HCT116 (cell line): Measurements from ENCODE around the gene ADGRG1. TPM values are rescaled to one million over a fixed set of nuclear protein-coding genes. Genes with fewer than 3 reads are reported as not detected.

Source experiments
- ATAC-seq: fragments of 200-7000 bp; cut with Tn5 transposase; 2 replicates; pipeline ENCODE4 v1.9.1; 2020; ENCODE audit warnings: mild to moderate bottlenecking, moderate library complexity
- BruUV-seq: library from RNA; stranded (reverse); fragments of 400-500 nt; replicated peaks from 2 replicates; lab custom pipeline; 2021; lab: Mats Ljungman, UMichigan
- CTCF ChIA-PET: fragments of 300-600 bp; sonication (Branson Sonifier 250); formaldehyde crosslinking; loops from one replicate; lab custom pipeline; 2021; ENCODE audit warnings: antibody characterized with exemption; lab: Charles Lee
- POLR2A ChIA-PET: fragments of 300-600, 350-600 bp; sonication (Branson Sonifier 250); formaldehyde crosslinking; loops from one replicate; lab custom pipeline; 2021; ENCODE audit warnings: antibody characterized with exemption; lab: Charles Lee
- RAD21 ChIA-PET, 2 experiments: fragments of 300-600 bp; sonication (Branson Sonifier 250); formaldehyde crosslinking; loops; one replicate each; lab custom pipeline; 2023; ENCODE audit warnings: low total read pairs in 2 of 2; ENCODE audit not compliant: uncharacterized antibody in 2 of 2, unreplicated experiment in 2 of 2, low non-redundant PET in 1 of 2; lab: Charles Lee
- DNase-seq: peaks from one replicate; pipeline ENCODE4 v3.0.0-alpha.2; 2010; ENCODE audit warnings: low read depth, low spot score
- H2AFZ ChIP-seq: fragments of 200-600 bp; shearing (Covaris generic), sonication (generic); 2 replicates; pipeline ENCODE4 v1.6.1; 2017; ENCODE audit warnings: low read depth, mixed run types, mixed read lengths, antibody characterized with exemption, low read length; ENCODE audit not compliant: poor library complexity, severe bottlenecking
- H3K27ac ChIP-seq: 2 replicates; pipeline ENCODE4 v1.5.1; 2012; ENCODE audit warnings: low read depth, low read length
- H3K27me3 ChIP-seq: fragments of 200-600 bp; sonication (generic); 2 replicates; pipeline ENCODE4 v1.6.1; 2016; ENCODE audit warnings: mixed run types, low read length, mixed read lengths; ENCODE audit not compliant: insufficient read depth
- H3K36me3 ChIP-seq, 2 experiments: fragments of 200-500 bp in 1 of 2; fragments of 200-600 bp in 1 of 2; sonication (Bioruptor generic) in 1 of 2; sonication (generic) in 1 of 2; 2 replicates each; pipeline versions ENCODE4 v1.5.1 to v1.6.1; 2014 to 2016; ENCODE audit warnings: low read length in 2 of 2, inconsistent platforms in 1 of 2, mixed read lengths in 1 of 2, mixed run types in 1 of 2; ENCODE audit not compliant: insufficient read depth in 2 of 2, control insufficient read depth in 1 of 2
- H3K4me1 ChIP-seq, 2 experiments: fragments of 200-600 bp in 1 of 2; sonication (generic) in 1 of 2; 2 replicates each; pipeline versions ENCODE4 v1.5.1 to v1.6.1; 2012 to 2017; ENCODE audit warnings: low read length in 2 of 2, inconsistent platforms in 1 of 2, mild to moderate bottlenecking in 1 of 2, mixed read lengths in 1 of 2, mixed run types in 1 of 2, moderate library complexity in 1 of 2; ENCODE audit not compliant: insufficient read depth in 2 of 2, control insufficient read depth in 1 of 2
- H3K4me2 ChIP-seq: fragments of 200-600 bp; sonication (generic); 2 replicates; pipeline ENCODE4 v1.6.1; 2017; ENCODE audit warnings: mixed run types, low read length, mixed read lengths
- H3K4me3 ChIP-seq, 2 experiments: fragments of 200-600 bp in 1 of 2; sonication (generic) in 1 of 2; replicated peaks in 1 of 2; 2 replicates each; pipeline ENCODE4 v1.5.1; 2011 to 2016; ENCODE audit warnings: low read length in 2 of 2, control low read depth in 1 of 2, low read depth in 1 of 2, mild to moderate bottlenecking in 1 of 2, mixed read lengths in 1 of 2, mixed run types in 1 of 2
- H3K79me2 ChIP-seq: fragments of 200-600 bp; sonication (generic); 2 replicates; pipeline ENCODE4 v1.6.1; 2017; ENCODE audit warnings: mild to moderate bottlenecking, mixed run types, low read length, moderate library complexity, mixed read lengths; ENCODE audit not compliant: insufficient read depth
- H3K9ac ChIP-seq: fragments of 200-600 bp; sonication (generic); 2 replicates; pipeline ENCODE4 v1.6.1; 2016; ENCODE audit warnings: low read length, mixed read lengths
- H3K9me2 ChIP-seq: fragments of 200-600 bp; sonication (generic), shearing (Covaris generic); 2 replicates; pipeline ENCODE4 v1.6.1; 2017; ENCODE audit warnings: mixed run types, mild to moderate bottlenecking, moderate library complexity; ENCODE audit not compliant: insufficient read depth
- H3K9me3 ChIP-seq, 2 experiments: fragments of 200-500 bp in 1 of 2; fragments of 200-600 bp in 1 of 2; sonication (Bioruptor generic) in 1 of 2; sonication (generic) in 1 of 2; 2 replicates each; pipeline ENCODE4 v1.6.1; 2014 to 2017; ENCODE audit warnings: low read length in 2 of 2, mixed read lengths in 2 of 2, inconsistent platforms in 1 of 2, low read depth in 1 of 2, mild to moderate bottlenecking in 1 of 2, mixed run types in 1 of 2, moderate library complexity in 1 of 2; ENCODE audit not compliant: control insufficient read depth in 1 of 2, insufficient read depth in 1 of 2
- H4K20me1 ChIP-seq: fragments of 200-600 bp; sonication (generic), shearing (Covaris generic); 2 replicates; pipeline ENCODE4 v1.6.1; 2017; ENCODE audit warnings: mixed run types, mild to moderate bottlenecking, moderate library complexity; ENCODE audit not compliant: insufficient read depth
- ATF3 ChIP-seq: IDR thresholded peaks from 2 replicates; pipeline ENCODE4 v1.6.1; 2012
- CEBPB ChIP-seq: IDR thresholded peaks from 2 replicates; pipeline ENCODE4 v1.6.1; 2012; ENCODE audit warnings: low read depth
- EGR1 ChIP-seq: IDR thresholded peaks from 2 replicates; pipeline ENCODE4 v1.6.1; 2012; ENCODE audit warnings: low read depth
- ELF1 ChIP-seq: IDR thresholded peaks from 2 replicates; pipeline ENCODE4 v1.6.1; 2012; ENCODE audit warnings: low read depth, borderline replicate concordance
- EZH2phosphoT487 ChIP-seq: fragments of 200-600 bp; IDR thresholded peaks from 2 replicates; pipeline ENCODE4 v1.6.1; 2018; ENCODE audit warnings: antibody characterized with exemption, borderline replicate concordance
- FOSL1 ChIP-seq: IDR thresholded peaks from 2 replicates; pipeline ENCODE4 v1.6.1; 2012; ENCODE audit warnings: low read depth
- MAX ChIP-seq: IDR thresholded peaks from 2 replicates; pipeline ENCODE4 v1.6.1; 2012
- POLR2A ChIP-seq: IDR thresholded peaks from 2 replicates; pipeline ENCODE4 v1.7.0; 2011; ENCODE audit warnings: borderline replicate concordance; ENCODE audit not compliant: insufficient read depth, insufficient read length; ENCODE audit errors: extremely low read depth
- POLR2AphosphoS5 ChIP-seq: IDR thresholded peaks from 2 replicates; pipeline ENCODE4 v1.6.1; 2011; ENCODE audit warnings: mild to moderate bottlenecking, low read depth, low read length, moderate library complexity
- RAD21 ChIP-seq: IDR thresholded peaks from 2 replicates; pipeline ENCODE4 v1.6.1; 2012; ENCODE audit warnings: low read depth, mild to moderate bottlenecking
- REST ChIP-seq: IDR thresholded peaks from 2 replicates; pipeline ENCODE4 v1.6.1; 2012; ENCODE audit warnings: low read depth
- SIN3A ChIP-seq: IDR thresholded peaks from 2 replicates; pipeline ENCODE4 v1.6.1; 2012; ENCODE audit warnings: low read depth
- SRF ChIP-seq: IDR thresholded peaks from 2 replicates; pipeline ENCODE4 v1.6.1; 2012; ENCODE audit warnings: low read depth
- TCF7L2 ChIP-seq: IDR thresholded peaks from 2 replicates; pipeline ENCODE4 v1.7.0; 2011; ENCODE audit warnings: borderline replicate concordance, inconsistent platforms; ENCODE audit not compliant: insufficient read depth, insufficient read length; ENCODE audit errors: extremely low read depth
- YY1 ChIP-seq: IDR thresholded peaks from 2 replicates; pipeline ENCODE4 v1.6.1; 2011; ENCODE audit warnings: low read length, low read depth, moderate library complexity, mild to moderate bottlenecking; ENCODE audit not compliant: insufficient replicate concordance; ENCODE audit errors: extremely low read depth
- ZBTB33 ChIP-seq: IDR thresholded peaks from 2 replicates; pipeline ENCODE4 v1.6.1; 2011; ENCODE audit warnings: mild to moderate bottlenecking, low read length, moderate library complexity; ENCODE audit not compliant: insufficient replicate concordance; ENCODE audit errors: extremely low read depth
- ZFX ChIP-seq: fragments of 450-650 bp; IDR thresholded peaks from 2 replicates; pipeline ENCODE4 v1.6.1; 2017
- ZNF274 ChIP-seq: fragments of 200-500 bp; sonication (Bioruptor generic); IDR thresholded peaks from 2 replicates; pipeline ENCODE4 v1.6.1; 2014; ENCODE audit warnings: mild to moderate bottlenecking, low read depth, low read length, inconsistent platforms
- intact Hi-C: fragments of 100-400 bp; cut with micrococcal nuclease; formaldehyde crosslinking; loops from 2 replicates; pipeline ENCODE4 v1.10.0; 2022
- total RNA-seq: library from RNA; stranded (reverse); gene quantifications from one replicate; pipeline ENCODE4 v1.2.1, GENCODE V29; 2021; ENCODE audit not compliant: unreplicated experiment

ADGRG1 gene
- total RNA-seq, 1 experiment from 2014 or later: 36.4 TPM

- no peak for TF ChIP-seq MAX
- TF ChIP-seq CEBPB: no peak
Measured at GRCh38 chr16:57624044-57624688, 4.3 kb upstream of the ADGRG1 start (continued).

- H3K9ac ChIP-seq: no peak overlapping the region
- no peaks in the 10 kb centered on the region for H3K9me3 ChIP-seq
- no peak overlapping the region for H3K4me3 ChIP-seq
- no peak for ATAC-seq
- CTCF ChIA-PET: no interaction called here
- no peaks in the 10 kb centered on the region for H3K9me2 ChIP-seq
- BruUV-seq: no TSS peak
- H3K4me2 ChIP-seq: no peak overlapping the region
- no peaks in the 10 kb centered on the region for H4K20me1 ChIP-seq
- H3K79me2 ChIP-seq: no peaks in the 10 kb centered on the region
- no peak overlapping the region for H3K27ac ChIP-seq
- no peaks in the 10 kb centered on the region for H3K27me3 ChIP-seq
- H3K4me1 ChIP-seq: peaks cover 63 to 74% of the 10 kb centered on the region in 2 experiments
- no peak for DNase-seq
- no peak overlapping the region for H2AFZ ChIP-seq
- POLR2A ChIA-PET: no interaction called here
- intact Hi-C loops: no loop called here
- H3K36me3 ChIP-seq: no peaks in the 10 kb centered on the region
- TF ChIP-seq RAD21: no peak
- no peak for TF ChIP-seq POLR2A
- no peak for TF ChIP-seq ZFX
- no peak for TF ChIP-seq TCF7L2
- TF ChIP-seq SRF: no peak
- no peak for TF ChIP-seq YY1
- TF ChIP-seq SIN3A: no peak
- TF ChIP-seq ZBTB33: no peak
- no peak for TF ChIP-seq FOSL1
- TF ChIP-seq POLR2AphosphoS5: no peak
- no peak for TF ChIP-seq ZNF274
- TF ChIP-seq EZH2phosphoT487: no peak
- no peak for TF ChIP-seq EGR1
- TF ChIP-seq ATF3: no peak
- TF ChIP-seq ELF1: no peak
- no peak for TF ChIP-seq REST
- TF ChIP-seq, all 23 proteins: peak for 0
- RAD21 ChIA-PET: no interaction called here
Measured at GRCh38 chr16:57624806-57625500, 3.5 kb upstream of the ADGRG1 start.
